HepG2 (cell line): ENCODE data around the gene SPATA21. TPM values are rescaled to one million over a fixed set of nuclear protein-coding genes. Genes with fewer than 3 reads are reported as not detected.

ENCODE experiments used
- BATF2 ChIP-seq: sonication (generic); formaldehyde crosslinking; IDR thresholded peaks from 2 replicates; pipeline ENCODE4 v1.8.0; 2022; ENCODE audit warnings: mild to moderate bottlenecking, missing genetic modification reagents, moderate library complexity
- CCDC6 ChIP-seq: sonication (generic); formaldehyde crosslinking; IDR thresholded peaks from 2 replicates; pipeline ENCODE4 v1.8.1; 2022; ENCODE audit warnings: mild to moderate bottlenecking, missing genetic modification reagents, moderate library complexity
- NFRKB ChIP-seq: fragments of 450-650 bp; IDR thresholded peaks from 2 replicates; pipeline ENCODE4 v1.6.1; 2017
- PCBP2 ChIP-seq: fragments of 200-400 bp; formaldehyde crosslinking; optimal IDR thresholded peaks from 2 replicates; pipeline ENCODE3; 2018; ENCODE audit warnings: low read length, low read depth; ENCODE audit not compliant: poor library complexity, severe bottlenecking
- PPARG ChIP-seq: conservative IDR thresholded peaks from 2 replicates; pipeline ENCODE4 v1.6.1; 2016; ENCODE audit warnings: missing biosample characterization, missing genetic modification reagents
- SAFB2 ChIP-seq: sonication (generic); formaldehyde crosslinking; IDR thresholded peaks from 2 replicates; pipeline ENCODE4 v1.5.1; 2020; ENCODE audit warnings: missing genetic modification reagents, low read depth, mild to moderate bottlenecking, borderline replicate concordance
- SP1 ChIP-seq, 2 experiments: fragments of 450-650 bp in 1 of 2; sonication (generic) in 1 of 2; formaldehyde crosslinking in 1 of 2; IDR thresholded peaks; 2 replicates each; pipeline versions ENCODE4 v1.4.0 to v1.6.1; 2016 to 2020; ENCODE audit warnings: missing genetic modification reagents in 1 of 2
- TAF15 ChIP-seq: fragments of 200-400 bp; formaldehyde crosslinking; IDR thresholded peaks from one replicate; pipeline ENCODE4 v1.6.1; 2018; ENCODE audit warnings: mild to moderate bottlenecking, low read depth, low read length; ENCODE audit not compliant: poor library complexity, severe bottlenecking
- TOPORS ChIP-seq: sonication (generic); formaldehyde crosslinking; IDR thresholded peaks from 2 replicates; pipeline ENCODE4 v1.8.0; 2023; ENCODE audit warnings: mild to moderate bottlenecking, missing genetic modification reagents
- ZNF205 ChIP-seq: IDR thresholded peaks from 2 replicates; pipeline ENCODE4 v1.6.1; 2018; ENCODE audit warnings: missing biosample characterization, missing genetic modification reagents
- ZNF207 ChIP-seq: fragments of 450-650 bp; IDR thresholded peaks from 2 replicates; pipeline ENCODE4 v1.6.1; 2016; ENCODE audit warnings: antibody characterized with exemption, borderline replicate concordance
- polyA plus RNA-seq, 8 experiments: library from polyadenylated mRNA; depleted of rRNA in 3 of 8; stranded (reverse) in 7 of 8; unstranded in 1 of 8; fragments of >200 nt; fragmentation: Illumina TruSeq in 4 of 8; extraction: Trizol in 4 of 8; gene quantifications; 2 replicates each; pipeline versions ENCODE4 v1.2.1 to v1.2.3, GENCODE V29; 2011 to 2016; ENCODE audit warnings: low read depth in 4 of 8, missing spikeins in 1 of 8, mixed read lengths in 1 of 8; ENCODE audit not compliant: insufficient read depth in 1 of 8
- total RNA-seq, 5 experiments: library from RNA; depleted of rRNA; stranded (reverse); fragments of >200 nt; fragmentation: Illumina TruSeq; extraction: Trizol; gene quantifications; 2 replicates each; pipeline ENCODE4 v1.2.3, GENCODE V29; 2016; ENCODE audit warnings: low read depth in 1 of 5
- TF ChIP-seq, protein P1 (sequence below): sonication (generic); formaldehyde crosslinking; IDR thresholded peaks from 2 replicates; pipeline ENCODE4 v1.4.0; 2020; ENCODE audit warnings: low read depth, mild to moderate bottlenecking, missing genetic modification reagents
- TF ChIP-seq, protein P2 (sequence below): sonication (generic); formaldehyde crosslinking; IDR thresholded peaks from 2 replicates; pipeline ENCODE4 v1.4.0; 2020; ENCODE audit warnings: mild to moderate bottlenecking, missing genetic modification reagents, borderline replicate concordance
- TF ChIP-seq, protein P3 (sequence below): sonication (generic); formaldehyde crosslinking; IDR thresholded peaks from 2 replicates; pipeline ENCODE4 v1.8.1; 2022; ENCODE audit warnings: low read depth, mild to moderate bottlenecking, missing genetic modification reagents
- TF ChIP-seq, protein P4 (sequence below): sonication (generic); formaldehyde crosslinking; IDR thresholded peaks from 2 replicates; pipeline ENCODE4 v1.4.0; 2020; ENCODE audit warnings: low read depth, mild to moderate bottlenecking, missing genetic modification reagents
- TF ChIP-seq, protein P5 (sequence below): IDR thresholded peaks from 2 replicates; pipeline ENCODE4 v1.6.1; 2016; ENCODE audit warnings: missing compliant biosample characterization, missing genetic modification reagents, borderline replicate concordance
- TF ChIP-seq, protein P6 (sequence below): sonication (generic); formaldehyde crosslinking; IDR thresholded peaks from 2 replicates; pipeline ENCODE4 v1.4.0; 2020; ENCODE audit warnings: missing genetic modification reagents

The SPATA21 gene
- total and polyA plus RNA-seq, 2 of the 13 experiments (the other 11 are each of a cell fraction or from before 2014, with no cell fraction given): 0.80 to 1.4 TPM

DNA sequence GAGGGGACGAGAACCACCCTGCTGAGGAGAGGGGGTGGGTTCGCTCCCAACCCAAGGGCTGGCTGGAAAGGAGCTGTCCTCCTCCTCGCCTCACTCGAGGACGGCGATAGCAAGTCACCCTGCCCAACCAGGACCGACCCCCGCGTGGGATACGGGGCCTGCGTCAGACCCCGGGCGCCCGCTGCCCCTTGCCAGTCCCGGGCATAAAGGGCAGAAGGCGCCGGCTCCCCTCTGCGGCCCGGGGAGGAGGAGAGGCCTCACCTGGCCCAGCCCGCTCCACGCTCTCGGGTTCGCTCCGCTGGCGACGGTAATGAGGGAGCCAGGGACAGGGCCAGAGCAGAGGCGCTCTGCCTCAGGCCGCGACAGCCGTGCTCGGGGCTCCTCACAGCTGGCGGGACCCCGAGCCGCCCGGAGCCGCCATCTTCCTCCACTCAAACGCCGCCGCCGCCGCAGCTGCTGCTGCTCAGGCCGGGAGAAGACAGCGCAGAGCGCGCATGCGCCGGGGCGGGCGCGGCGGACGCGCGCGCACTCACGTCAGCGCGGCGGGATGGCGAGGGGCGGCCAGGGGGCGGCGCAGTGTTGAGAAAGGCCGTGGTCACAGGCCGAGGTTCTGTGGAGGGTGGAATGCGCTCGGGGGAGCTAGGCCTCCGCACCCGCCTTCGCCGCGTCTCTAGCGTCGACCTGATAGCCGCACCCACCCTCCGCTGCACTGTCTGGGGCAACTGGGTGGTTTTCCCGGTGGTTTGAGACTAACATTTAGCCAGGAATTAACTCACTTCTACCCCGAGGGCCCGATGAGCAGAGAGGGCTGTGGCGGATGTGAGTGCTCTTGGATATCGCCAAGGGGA lies 85.0 kb downstream of the SPATA21 start, which contains the start of gene FBXO42 (continued):
- TF ChIP-seq, protein P1, sequence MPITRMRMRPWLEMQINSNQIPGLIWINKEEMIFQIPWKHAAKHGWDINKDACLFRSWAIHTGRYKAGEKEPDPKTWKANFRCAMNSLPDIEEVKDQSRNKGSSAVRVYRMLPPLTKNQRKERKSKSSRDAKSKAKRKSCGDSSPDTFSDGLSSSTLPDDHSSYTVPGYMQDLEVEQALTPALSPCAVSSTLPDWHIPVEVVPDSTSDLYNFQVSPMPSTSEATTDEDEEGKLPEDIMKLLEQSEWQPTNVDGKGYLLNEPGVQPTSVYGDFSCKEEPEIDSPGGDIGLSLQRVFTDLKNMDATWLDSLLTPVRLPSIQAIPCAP (CRISPR knock-in tag): no peak
- TF ChIP-seq PPARG (CRISPR knock-in tag) (no peak), TOPORS (CRISPR knock-in tag) (peak; percentile 82; the same call in 1 of the 2 replicates), TAF15 (no peak), SAFB2 (CRISPR knock-in tag) (peak; percentile 74), ZNF207 (no peak), BATF2 (CRISPR knock-in tag) (no peak), PCBP2 (no peak), SP1 (IDR thresholded peaks at IDR 0.05) (no peak), SP1 (CRISPR knock-in tag; IDR thresholded peaks at IDR 0.05) (no peak), ZNF205 (CRISPR knock-in tag) (peak; percentile 95), NFRKB (no peak), CCDC6 (CRISPR knock-in tag) (peak; percentile 93)
- TF ChIP-seq, protein P2, sequence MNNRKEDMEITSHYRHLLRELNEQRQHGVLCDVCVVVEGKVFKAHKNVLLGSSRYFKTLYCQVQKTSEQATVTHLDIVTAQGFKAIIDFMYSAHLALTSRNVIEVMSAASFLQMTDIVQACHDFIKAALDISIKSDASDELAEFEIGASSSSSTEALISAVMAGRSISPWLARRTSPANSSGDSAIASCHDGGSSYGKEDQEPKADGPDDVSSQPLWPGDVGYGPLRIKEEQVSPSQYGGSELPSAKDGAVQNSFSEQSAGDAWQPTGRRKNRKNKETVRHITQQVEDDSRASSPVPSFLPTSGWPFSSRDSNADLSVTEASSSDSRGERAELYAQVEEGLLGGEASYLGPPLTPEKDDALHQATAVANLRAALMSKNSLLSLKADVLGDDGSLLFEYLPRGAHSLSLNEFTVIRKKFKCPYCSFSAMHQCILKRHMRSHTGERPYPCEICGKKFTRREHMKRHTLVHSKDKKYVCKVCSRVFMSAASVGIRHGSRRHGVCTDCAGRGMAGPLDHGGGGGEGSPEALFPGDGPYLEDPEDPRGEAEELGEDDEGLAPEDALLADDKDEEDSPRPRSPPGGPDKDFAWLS (CRISPR knock-in tag): no peak
- TF ChIP-seq, protein P3, sequence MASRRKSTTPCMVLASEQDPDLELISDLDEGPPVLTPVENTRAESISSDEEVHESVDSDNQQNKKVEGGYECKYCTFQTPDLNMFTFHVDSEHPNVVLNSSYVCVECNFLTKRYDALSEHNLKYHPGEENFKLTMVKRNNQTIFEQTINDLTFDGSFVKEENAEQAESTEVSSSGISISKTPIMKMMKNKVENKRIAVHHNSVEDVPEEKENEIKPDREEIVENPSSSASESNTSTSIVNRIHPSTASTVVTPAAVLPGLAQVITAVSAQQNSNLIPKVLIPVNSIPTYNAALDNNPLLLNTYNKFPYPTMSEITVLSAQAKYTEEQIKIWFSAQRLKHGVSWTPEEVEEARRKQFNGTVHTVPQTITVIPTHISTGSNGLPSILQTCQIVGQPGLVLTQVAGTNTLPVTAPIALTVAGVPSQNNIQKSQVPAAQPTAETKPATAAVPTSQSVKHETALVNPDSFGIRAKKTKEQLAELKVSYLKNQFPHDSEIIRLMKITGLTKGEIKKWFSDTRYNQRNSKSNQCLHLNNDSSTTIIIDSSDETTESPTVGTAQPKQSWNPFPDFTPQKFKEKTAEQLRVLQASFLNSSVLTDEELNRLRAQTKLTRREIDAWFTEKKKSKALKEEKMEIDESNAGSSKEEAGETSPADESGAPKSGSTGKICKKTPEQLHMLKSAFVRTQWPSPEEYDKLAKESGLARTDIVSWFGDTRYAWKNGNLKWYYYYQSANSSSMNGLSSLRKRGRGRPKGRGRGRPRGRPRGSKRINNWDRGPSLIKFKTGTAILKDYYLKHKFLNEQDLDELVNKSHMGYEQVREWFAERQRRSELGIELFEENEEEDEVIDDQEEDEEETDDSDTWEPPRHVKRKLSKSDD: peak; percentile 76; the same call in 1 of the 2 replicates
- TF ChIP-seq, protein P4, sequence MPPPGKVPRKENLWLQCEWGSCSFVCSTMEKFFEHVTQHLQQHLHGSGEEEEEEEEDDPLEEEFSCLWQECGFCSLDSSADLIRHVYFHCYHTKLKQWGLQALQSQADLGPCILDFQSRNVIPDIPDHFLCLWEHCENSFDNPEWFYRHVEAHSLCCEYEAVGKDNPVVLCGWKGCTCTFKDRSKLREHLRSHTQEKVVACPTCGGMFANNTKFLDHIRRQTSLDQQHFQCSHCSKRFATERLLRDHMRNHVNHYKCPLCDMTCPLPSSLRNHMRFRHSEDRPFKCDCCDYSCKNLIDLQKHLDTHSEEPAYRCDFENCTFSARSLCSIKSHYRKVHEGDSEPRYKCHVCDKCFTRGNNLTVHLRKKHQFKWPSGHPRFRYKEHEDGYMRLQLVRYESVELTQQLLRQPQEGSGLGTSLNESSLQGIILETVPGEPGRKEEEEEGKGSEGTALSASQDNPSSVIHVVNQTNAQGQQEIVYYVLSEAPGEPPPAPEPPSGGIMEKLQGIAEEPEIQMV: peak; percentile 96
- TF ChIP-seq, protein P5, sequence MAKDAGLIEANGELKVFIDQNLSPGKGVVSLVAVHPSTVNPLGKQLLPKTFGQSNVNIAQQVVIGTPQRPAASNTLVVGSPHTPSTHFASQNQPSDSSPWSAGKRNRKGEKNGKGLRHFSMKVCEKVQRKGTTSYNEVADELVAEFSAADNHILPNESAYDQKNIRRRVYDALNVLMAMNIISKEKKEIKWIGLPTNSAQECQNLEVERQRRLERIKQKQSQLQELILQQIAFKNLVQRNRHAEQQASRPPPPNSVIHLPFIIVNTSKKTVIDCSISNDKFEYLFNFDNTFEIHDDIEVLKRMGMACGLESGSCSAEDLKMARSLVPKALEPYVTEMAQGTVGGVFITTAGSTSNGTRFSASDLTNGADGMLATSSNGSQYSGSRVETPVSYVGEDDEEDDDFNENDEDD (CRISPR knock-in tag): peak; percentile 91
- TF ChIP-seq, protein P6, sequence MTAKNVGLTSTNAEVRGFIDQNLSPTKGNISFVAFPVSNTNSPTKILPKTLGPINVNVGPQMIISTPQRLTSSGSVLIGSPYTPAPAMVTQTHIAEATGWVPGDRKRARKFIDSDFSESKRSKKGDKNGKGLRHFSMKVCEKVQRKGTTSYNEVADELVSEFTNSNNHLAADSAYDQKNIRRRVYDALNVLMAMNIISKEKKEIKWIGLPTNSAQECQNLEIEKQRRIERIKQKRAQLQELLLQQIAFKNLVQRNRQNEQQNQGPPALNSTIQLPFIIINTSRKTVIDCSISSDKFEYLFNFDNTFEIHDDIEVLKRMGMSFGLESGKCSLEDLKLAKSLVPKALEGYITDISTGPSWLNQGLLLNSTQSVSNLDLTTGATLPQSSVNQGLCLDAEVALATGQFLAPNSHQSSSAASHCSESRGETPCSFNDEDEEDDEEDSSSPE: peak; percentile 78
